HG02840 (cell line): Measurements from ENCODE around the gene SLC6A20.

Source experiments
- ATAC-seq: cut with Tn5 transposase; IDR thresholded peaks from one replicate; pipeline ENCODE4 v1.9.1; 2021; ENCODE audit warnings: mild to moderate bottlenecking, moderate library complexity, moderate number of reproducible peaks; ENCODE audit not compliant: unreplicated experiment, low FRiP score

The SLC6A20 gene

GRCh38 chr3:45737234-45737633 lies 59.1 kb downstream of the SLC6A20 start:
- ATAC-seq, result no peak

- ATAC-seq, result no peak
Observed at GRCh38 chr3:45736707-45737106, 59.6 kb downstream of the SLC6A20 start.

- ATAC-seq, result no peak
Observed at GRCh38 chr3:45730409-45731154, 65.8 kb downstream of the SLC6A20 start.

GRCh38 chr3:45729614-45730013 lies 66.7 kb downstream of the SLC6A20 start:
- no peak for ATAC-seq

GRCh38 chr3:45724911-45725310 lies 71.4 kb downstream of the SLC6A20 start:
- ATAC-seq, result no peak

GRCh38 chr3:45719655-45720487 lies 76.5 kb downstream of the SLC6A20 start:
- ATAC-seq, result no peak

- no peak for ATAC-seq
Observed at GRCh38 chr3:45716790-45717336, 79.5 kb downstream of the SLC6A20 start.

GRCh38 chr3:45715945-45716344 lies 80.4 kb downstream of the SLC6A20 start:
- ATAC-seq, result no peak

- ATAC-seq, result no peak
Observed at GRCh38 chr3:45712434-45713110, 83.8 kb downstream of the SLC6A20 start.

GRCh38 chr3:45711931-45712330 lies 84.4 kb downstream of the SLC6A20 start:
- no peak for ATAC-seq

- no peak for ATAC-seq
Observed at GRCh38 chr3:45705839-45706808, 90.2 kb downstream of the SLC6A20 start.
